Activated CD8-positive, alpha-beta memory T cell treated with anti-CD3 and anti-CD28 coated beads, Interleukin-2, amount 50 U/mL, for 24 hours (primary cell): ENCODE data around the gene ARHGEF7.
A peak's percentile ranks its signal among the peaks of the same experiment; 100 is the strongest.

Experiments
- DNase-seq: peaks from one replicate; pipeline ENCODE4 v3.0.0-alpha.2; 2020; ENCODE audit errors: extremely low read depth

Gene ARHGEF7

GRCh38 chr13:111139873-111140561, 24.9 kb downstream of the ARHGEF7 start:
- no peak for DNase-seq

- DNase-seq, result no peak
Measured at GRCh38 chr13:111140562-111141105, 25.5 kb downstream of the ARHGEF7 start.

GRCh38 chr13:111142472-111142871, 27.4 kb downstream of the ARHGEF7 start:
- no peak for DNase-seq

- DNase-seq, result no peak
Measured at GRCh38 chr13:111143865-111144540, 28.9 kb downstream of the ARHGEF7 start.

- no peak for DNase-seq
Measured at GRCh38 chr13:111145071-111145470, 30.0 kb downstream of the ARHGEF7 start.

GRCh38 chr13:111145506-111145905, 30.4 kb downstream of the ARHGEF7 start:
- no peak for DNase-seq

GRCh38 chr13:111152844-111153243, 37.7 kb downstream of the ARHGEF7 start:
- DNase-seq, result no peak

- DNase-seq, result peak; percentile 78
Measured at GRCh38 chr13:111153279-111153976, 38.3 kb downstream of the ARHGEF7 start.

GRCh38 chr13:111153977-111154332, 38.8 kb downstream of the ARHGEF7 start:
- peak; percentile 17 for DNase-seq

GRCh38 chr13:111156421-111156820, 41.3 kb downstream of the ARHGEF7 start:
- DNase-seq, result no peak

- DNase-seq, result no peak
Measured at GRCh38 chr13:111158136-111158805, 43.2 kb downstream of the ARHGEF7 start.

- DNase-seq, result no peak
Measured at GRCh38 chr13:111159362-111160320, 44.5 kb downstream of the ARHGEF7 start.

- no peak for DNase-seq
Measured at GRCh38 chr13:111160648-111161047, 45.5 kb downstream of the ARHGEF7 start.

GRCh38 chr13:111161601-111162600, 46.8 kb downstream of the ARHGEF7 start:
- no peak for DNase-seq

- no peak for DNase-seq
Measured at GRCh38 chr13:111165241-111166010, 50.3 kb downstream of the ARHGEF7 start.

- DNase-seq, result no peak
Measured at GRCh38 chr13:111166882-111167675, 52.0 kb downstream of the ARHGEF7 start.

- no peak for DNase-seq
Measured at GRCh38 chr13:111168107-111168506, 53.0 kb downstream of the ARHGEF7 start.

GRCh38 chr13:111171112-111171511, 56.0 kb downstream of the ARHGEF7 start:
- DNase-seq, result no peak
